K562 (cell line): Measurements from ENCODE around the gene KCNAB1.

ENCODE experiments used
- ETV6 ChIP-seq, 3 experiments: fragments of 150-350 bp in 1 of 3; sonication (generic) in 1 of 3; formaldehyde crosslinking in 1 of 3; IDR thresholded peaks; 2 replicates each; pipeline versions ENCODE4 v1.6.1 to v1.8.0; 2014 to 2022; ENCODE audit warnings: borderline replicate concordance in 2 of 3, low read depth in 2 of 3, antibody characterized with exemption in 1 of 3, low read length in 1 of 3, mild to moderate bottlenecking in 1 of 3, missing genetic modification reagents in 1 of 3
- JUN ChIP-seq, 2 experiments: sonication (generic) in 1 of 2; formaldehyde crosslinking in 1 of 2; IDR thresholded peaks; 2 replicates each; pipeline versions ENCODE4 v1.6.1 to v1.8.0; 2012 to 2022; ENCODE audit warnings: borderline replicate concordance in 2 of 2, mild to moderate bottlenecking in 2 of 2, improper control_type of control experiment in 1 of 2, low read depth in 1 of 2, low read length in 1 of 2, missing genetic modification reagents in 1 of 2
- MTF1 ChIP-seq: fragments of 250-450 bp; sonication (Bioruptor Pico); IDR thresholded peaks from 2 replicates; pipeline ENCODE4 v1.9.0; 2021; ENCODE audit warnings: moderate library complexity, mild to moderate bottlenecking, inconsistent platforms, borderline replicate concordance
- PATZ1 ChIP-seq: fragments of 250-450 bp; sonication (Bioruptor Pico); IDR thresholded peaks from 2 replicates; pipeline ENCODE4 v1.5.0; 2020; ENCODE audit warnings: mild to moderate bottlenecking, borderline replicate concordance
- ZNF449 ChIP-seq: fragments of 250-450 bp; sonication (Bioruptor Pico); IDR thresholded peaks from 2 replicates; pipeline ENCODE4 v1.8.0; 2022; ENCODE audit warnings: moderate library complexity, mild to moderate bottlenecking, inconsistent platforms
- ZNF512 ChIP-seq: IDR thresholded peaks from 2 replicates; pipeline ENCODE4 v1.6.1; 2016; ENCODE audit warnings: missing genetic modification characterization, missing compliant biosample characterization

- no peak for TF ChIP-seq JUN (IDR thresholded peaks at IDR 0.05; ENCODE audit: borderline replicate concordance, low read depth, low read length)
- TF ChIP-seq JUN (CRISPR knock-in tag; IDR thresholded peaks at IDR 0.05; ENCODE audit: borderline replicate concordance), result no peak
- no peak for TF ChIP-seq ZNF512
- no peak for TF ChIP-seq PATZ1 (CRISPR knock-in tag)
- TF ChIP-seq MTF1, result no peak
- TF ChIP-seq ZNF449, result no peak
- no peak for TF ChIP-seq ETV6 (IDR thresholded peaks at IDR 0.05; ENCODE audit: borderline replicate concordance in 1 of 2, low read depth in 2 of 2, low read length in 1 of 2)
- TF ChIP-seq ETV6 (CRISPR knock-in tag; IDR thresholded peaks at IDR 0.05; ENCODE audit: borderline replicate concordance), result no peak
Measured at GRCh38 chr3:156576051-156576450, 455.7 kb downstream of the KCNAB1 start.
